ENCODE data around the gene LRCOL1. TPM values are rescaled to one million over a fixed set of nuclear protein-coding genes. Genes with fewer than 3 reads are reported as not detected.
A peak's percentile ranks its signal among the peaks of the same experiment; 100 is the strongest.

LRCOL1 gene
- total RNA-seq, 1 donor from 2014 or later, result not detected

DNA sequence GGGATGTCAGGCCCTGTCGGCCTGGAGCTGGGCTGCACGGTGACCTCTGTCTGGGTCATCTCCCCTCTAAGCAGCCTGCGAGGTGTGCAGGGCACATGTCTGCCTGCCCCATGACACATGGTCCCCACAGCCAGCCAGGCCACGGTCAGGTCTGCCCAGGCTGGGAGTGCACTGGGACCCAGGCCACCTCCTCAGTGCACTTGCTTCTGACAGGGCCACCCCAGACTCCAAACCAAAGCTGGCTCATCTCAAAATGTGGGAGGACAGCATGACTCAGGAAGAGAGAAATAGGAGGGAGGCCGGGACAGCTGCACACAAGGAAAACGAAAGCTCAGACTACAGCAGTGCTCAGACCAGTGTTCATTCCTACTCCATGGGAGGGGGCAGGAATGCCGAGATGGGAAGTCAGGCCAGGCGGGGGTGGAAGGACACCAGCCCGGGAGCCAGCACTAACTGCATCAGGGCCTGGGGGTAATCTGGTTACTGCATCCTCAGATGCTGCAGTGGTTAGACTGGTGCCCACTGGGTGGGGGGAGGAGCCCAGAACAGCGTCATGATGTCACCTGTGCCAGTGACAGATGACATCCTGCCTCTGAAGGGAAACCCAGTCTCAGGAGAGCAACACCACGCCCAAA lies 12.2 kb upstream of the LRCOL1 start:
- Histone ChIP-seq H3K36me3 (peaks cover 20% of the 10 kb centered on the region), H3K27me3 (ENCODE audit: low read depth) (peaks cover 37% of the 10 kb centered on the region), H3K4me3 (peak overlapping the region; percentile 29), H3K9me3 (replicated peaks) (peaks cover under 1% of the 10 kb centered on the region), H3K27ac (replicated peaks) (peak overlapping the region; percentile 2), H3K4me1 (peaks cover 20% of the 10 kb centered on the region)
- TF ChIP-seq, protein P1, sequence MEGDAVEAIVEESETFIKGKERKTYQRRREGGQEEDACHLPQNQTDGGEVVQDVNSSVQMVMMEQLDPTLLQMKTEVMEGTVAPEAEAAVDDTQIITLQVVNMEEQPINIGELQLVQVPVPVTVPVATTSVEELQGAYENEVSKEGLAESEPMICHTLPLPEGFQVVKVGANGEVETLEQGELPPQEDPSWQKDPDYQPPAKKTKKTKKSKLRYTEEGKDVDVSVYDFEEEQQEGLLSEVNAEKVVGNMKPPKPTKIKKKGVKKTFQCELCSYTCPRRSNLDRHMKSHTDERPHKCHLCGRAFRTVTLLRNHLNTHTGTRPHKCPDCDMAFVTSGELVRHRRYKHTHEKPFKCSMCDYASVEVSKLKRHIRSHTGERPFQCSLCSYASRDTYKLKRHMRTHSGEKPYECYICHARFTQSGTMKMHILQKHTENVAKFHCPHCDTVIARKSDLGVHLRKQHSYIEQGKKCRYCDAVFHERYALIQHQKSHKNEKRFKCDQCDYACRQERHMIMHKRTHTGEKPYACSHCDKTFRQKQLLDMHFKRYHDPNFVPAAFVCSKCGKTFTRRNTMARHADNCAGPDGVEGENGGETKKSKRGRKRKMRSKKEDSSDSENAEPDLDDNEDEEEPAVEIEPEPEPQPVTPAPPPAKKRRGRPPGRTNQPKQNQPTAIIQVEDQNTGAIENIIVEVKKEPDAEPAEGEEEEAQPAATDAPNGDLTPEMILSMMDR (IDR thresholded peaks at IDR 0.05; ENCODE audit: borderline replicate concordance), result no peak
- DNase-seq, result no peak
- intact Hi-C loops (cut with micrococcal nuclease), result no loop called here

DNA sequence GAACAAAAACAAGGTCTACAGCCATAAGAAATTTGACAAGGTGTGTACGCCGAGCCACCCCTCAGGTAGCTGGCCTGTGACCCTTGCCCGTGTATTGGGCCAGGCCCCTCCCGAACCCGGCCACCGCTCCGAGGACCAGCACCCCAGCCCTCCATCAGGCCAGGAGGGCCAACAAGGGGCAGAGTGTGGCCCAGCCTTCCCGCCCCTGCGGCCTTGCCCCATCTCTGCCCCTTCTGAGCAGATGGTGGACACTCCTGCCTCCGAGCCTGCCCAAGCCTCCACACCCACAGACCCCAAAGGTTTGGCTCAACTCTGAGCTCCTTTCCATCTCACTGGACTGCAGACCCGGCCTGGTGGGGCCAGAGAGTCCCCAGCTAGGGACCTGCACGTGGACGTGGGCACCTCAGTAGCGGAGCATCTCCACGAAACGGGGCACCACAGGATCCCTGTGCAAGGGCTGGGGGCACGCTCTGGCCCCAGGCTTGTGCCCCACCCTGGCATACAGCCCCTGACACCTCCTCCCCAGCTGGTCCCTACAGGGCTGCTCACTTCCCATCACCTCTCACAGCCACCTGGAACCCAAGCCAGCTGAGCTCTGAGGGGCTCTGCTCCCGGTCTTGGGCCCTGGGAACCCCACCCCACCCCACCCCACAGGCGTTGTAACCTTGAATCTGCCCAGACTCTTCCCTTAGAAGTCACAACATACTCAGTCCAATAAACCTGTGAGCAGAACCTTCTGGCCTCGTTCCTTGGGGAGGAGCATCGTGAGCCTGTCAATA lies 11.5 kb upstream of the LRCOL1 start:
- Histone ChIP-seq H3K27me3 (ENCODE audit: low read depth) (peaks cover 45% of the 10 kb centered on the region), H3K27ac (replicated peaks) (no peak overlapping the region), H3K4me3 (no peak overlapping the region), H3K36me3 (peaks cover 23% of the 10 kb centered on the region), H3K9me3 (replicated peaks) (peaks cover 8% of the 10 kb centered on the region), H3K4me1 (peaks cover 20% of the 10 kb centered on the region)
- intact Hi-C loops (cut with micrococcal nuclease), result no loop called here
- no peak for DNase-seq
- TF ChIP-seq, protein P1 (IDR thresholded peaks at IDR 0.05; ENCODE audit: borderline replicate concordance), result no peak

DNA sequence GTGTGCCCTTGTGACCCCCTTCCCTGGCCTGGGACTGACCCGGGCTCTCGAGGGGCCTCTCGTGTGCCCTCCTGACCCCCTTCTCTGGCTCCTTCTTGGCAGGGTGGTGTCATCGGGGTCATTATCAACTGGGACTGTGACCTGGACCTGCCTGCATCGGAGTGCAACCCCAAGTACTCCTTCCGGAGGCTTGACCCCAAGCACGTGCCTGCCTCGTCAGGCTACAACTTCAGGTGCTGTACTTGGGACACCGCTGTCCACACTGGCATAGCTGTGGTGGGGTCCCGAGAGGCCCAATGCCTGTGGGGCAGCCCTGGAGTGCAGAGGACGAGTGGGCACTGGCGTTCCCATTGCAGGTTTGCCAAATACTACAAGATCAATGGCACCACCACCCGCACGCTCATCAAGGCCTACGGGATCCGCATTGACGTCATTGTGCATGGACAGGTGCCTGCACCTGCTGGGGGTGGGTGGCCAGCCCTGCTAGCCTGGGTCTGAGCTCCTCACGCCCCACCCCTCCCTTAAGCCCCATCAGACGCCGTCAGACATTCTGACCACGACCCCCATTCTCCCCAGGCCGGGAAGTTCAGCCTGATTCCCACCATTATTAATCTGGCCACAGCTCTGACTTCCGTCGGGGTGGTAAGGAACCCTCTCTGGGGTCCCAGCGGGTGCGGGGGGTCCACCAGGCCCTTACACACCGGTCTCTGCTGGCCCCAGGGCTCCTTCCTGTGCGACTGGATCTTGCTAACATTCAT lies 10.7 kb upstream of the LRCOL1 start:
- H3K36me3 ChIP-seq, result peaks cover 23% of the 10 kb centered on the region
- no peak for DNase-seq
- H3K9me3 ChIP-seq (replicated peaks), result peaks cover 15% of the 10 kb centered on the region
- no peak overlapping the region for H3K4me3 ChIP-seq
- TF ChIP-seq, protein P1 (IDR thresholded peaks at IDR 0.05; ENCODE audit: borderline replicate concordance), result no peak
- peaks cover 20% of the 10 kb centered on the region for H3K4me1 ChIP-seq
- peaks cover 52% of the 10 kb centered on the region for H3K27me3 ChIP-seq (ENCODE audit: low read depth)
- no peak overlapping the region for H3K27ac ChIP-seq (replicated peaks)
- intact Hi-C loops (cut with micrococcal nuclease), result no loop called here

DNA sequence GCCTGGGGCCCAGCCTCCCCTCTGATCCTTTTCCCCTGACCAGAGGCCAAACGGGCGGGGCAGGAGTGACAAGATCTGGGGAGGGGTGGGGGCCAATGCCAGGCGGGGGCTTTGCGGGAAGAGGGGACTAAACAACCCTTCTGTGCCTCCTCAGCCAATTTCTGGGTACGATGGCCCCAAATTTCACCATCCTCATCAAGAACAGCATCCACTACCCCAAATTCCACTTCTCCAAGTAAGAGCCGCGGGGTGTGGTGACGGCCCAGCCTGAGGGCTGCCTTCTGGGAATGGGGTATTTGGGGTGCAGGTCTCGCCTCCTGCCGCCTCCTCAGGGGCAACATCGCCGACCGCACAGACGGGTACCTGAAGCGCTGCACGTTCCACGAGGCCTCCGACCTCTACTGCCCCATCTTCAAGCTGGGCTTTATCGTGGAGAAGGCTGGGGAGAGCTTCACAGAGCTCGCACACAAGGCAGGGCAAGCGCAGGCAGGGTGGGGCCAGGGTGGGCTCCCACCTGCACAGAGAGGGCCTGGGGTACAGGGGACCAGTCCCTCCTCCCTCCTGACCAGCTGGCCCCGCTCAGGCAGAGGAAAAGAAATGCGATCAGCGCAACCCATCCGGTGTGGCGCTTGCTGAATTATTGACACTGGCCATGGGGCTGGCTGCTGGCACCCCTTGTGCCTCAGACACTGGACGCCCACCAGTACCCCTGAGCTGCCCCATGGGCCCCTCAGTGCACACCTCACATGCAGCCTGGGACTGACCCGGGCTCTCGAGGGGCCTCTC lies 9.9 kb upstream of the LRCOL1 start:
- DNase-seq, result no peak
- peaks cover 16% of the 10 kb centered on the region for H3K9me3 ChIP-seq (replicated peaks)
- H3K4me1 ChIP-seq, result peaks cover 20% of the 10 kb centered on the region
- TF ChIP-seq, protein P1 (IDR thresholded peaks at IDR 0.05; ENCODE audit: borderline replicate concordance), result no peak
- intact Hi-C loops (cut with micrococcal nuclease), result no loop called here
- H3K4me3 ChIP-seq, result no peak overlapping the region
- peaks cover 60% of the 10 kb centered on the region for H3K27me3 ChIP-seq (ENCODE audit: low read depth)
- H3K27ac ChIP-seq (replicated peaks), result no peak overlapping the region
- peaks cover 18% of the 10 kb centered on the region for H3K36me3 ChIP-seq
